K562 (cell line): ENCODE data around the gene CRIM1. TPM values are rescaled to one million over a fixed set of nuclear protein-coding genes. Genes with fewer than 3 reads are reported as not detected.

ENCODE experiments used
- ATAC-seq: fragments of 200-7000 bp; cut with Tn5 transposase; 3 replicates; pipeline ENCODE4 v1.9.1; 2020; ENCODE audit warnings: moderate library complexity
- BruUV-seq: library from RNA; stranded (reverse); fragments of 400-500 nt; replicated peaks from 2 replicates; lab custom pipeline; 2021; lab: Mats Ljungman, UMichigan
- CTCF ChIA-PET: fragments of 300-600 bp; formaldehyde crosslinking; extraction: SDS; loops from one replicate; lab custom pipeline; 2021; ENCODE audit warnings: low intra/inter-chr PET ratio; lab: Yijun Ruan, JAX
- POLR2A ChIA-PET: fragments of 300-600, 350-650 bp; sonication (Branson Sonifier 250); formaldehyde crosslinking; extraction: SDS; loops from one replicate; lab custom pipeline; 2021; ENCODE audit warnings: antibody characterized with exemption, inconsistent platforms; lab: Yijun Ruan, JAX
- DNase-seq, 4 experiments: peaks; one replicate each; pipeline versions ENCODE4 v3.0.0 to v3.0.0-alpha.2; 2011 to 2018; ENCODE audit warnings: low spot score in 3 of 4, mixed read lengths in 3 of 4; ENCODE audit errors: extremely low read depth in 1 of 4
- FAIRE-seq: peaks from 2 replicates; lab custom pipeline; 2011; peaks lifted over from hg19 to GRCh38; lab: Jason Lieb, UNC
- H2AFZ ChIP-seq: 2 replicates; pipeline ENCODE4 v1.6.0; 2011; ENCODE audit warnings: low read depth, low read length, control low read depth, inconsistent platforms
- H3K27ac ChIP-seq: fragments of 200-600 bp; 3 replicates; pipeline ENCODE4 v1.8.0; 2011; ENCODE audit warnings: low read depth, mild to moderate bottlenecking, control low read depth, inconsistent platforms, low read length, moderate library complexity, mixed read lengths; ENCODE audit errors: extremely low read depth
- H3K27me3 ChIP-seq, 2 experiments: fragments of 300-600 bp in 1 of 2; 2 replicates in 1 of 2; 3 replicates in 1 of 2; pipeline versions ENCODE4 v1.6.0 to v1.8.0; 2011; ENCODE audit warnings: inconsistent platforms in 2 of 2, low read length in 2 of 2, mild to moderate bottlenecking in 1 of 2, mixed read lengths in 1 of 2, moderate library complexity in 1 of 2; ENCODE audit not compliant: control insufficient read depth in 2 of 2, insufficient read depth in 2 of 2
- H3K36me3 ChIP-seq: fragments of 300-600 bp; 3 replicates; pipeline ENCODE4 v1.8.0; 2011; ENCODE audit warnings: mild to moderate bottlenecking, low read length, inconsistent platforms; ENCODE audit not compliant: control insufficient read depth, insufficient read depth
- H3K4me1 ChIP-seq, 2 experiments: fragments of 200-600 bp in 1 of 2; replicated peaks in 1 of 2; 2 replicates in 1 of 2; 3 replicates in 1 of 2; pipeline versions ENCODE4 v1.5.1 to v1.8.0; 2011; ENCODE audit warnings: inconsistent platforms in 2 of 2, low read length in 2 of 2, mild to moderate bottlenecking in 1 of 2, mixed read lengths in 1 of 2, moderate library complexity in 1 of 2; ENCODE audit not compliant: control insufficient read depth in 2 of 2, insufficient read depth in 2 of 2
- H3K4me2 ChIP-seq: 2 replicates; pipeline ENCODE4 v1.6.1; 2011; ENCODE audit warnings: low read length, control low read depth, inconsistent platforms, mixed read lengths; ENCODE audit not compliant: insufficient read depth
- H3K4me3 ChIP-seq: fragments of 200-600 bp; sonication (generic), shearing (Covaris generic); 2 replicates; pipeline ENCODE4 v1.5.1; 2016; ENCODE audit warnings: control low read depth, inconsistent platforms
- H3K79me2 ChIP-seq: fragments of 200-600 bp; 3 replicates; pipeline ENCODE4 v1.8.0; 2011; ENCODE audit warnings: low read length, inconsistent platforms; ENCODE audit not compliant: control insufficient read depth, insufficient read depth
- H3K9ac ChIP-seq, 2 experiments: 2 replicates each; pipeline versions ENCODE4 v1.6.0 to v1.6.1; 2011; ENCODE audit warnings: low read depth in 2 of 2, low read length in 2 of 2, control low read depth in 1 of 2, inconsistent platforms in 1 of 2, mild to moderate bottlenecking in 1 of 2, mixed read lengths in 1 of 2; ENCODE audit not compliant: insufficient read depth in 1 of 2
- H3K9me1 ChIP-seq: one replicate; pipeline ENCODE4 v1.6.0; 2011; ENCODE audit warnings: inconsistent platforms, mild to moderate bottlenecking, low read length, moderate library complexity; ENCODE audit not compliant: control insufficient read depth, insufficient read depth
- H3K9me3 ChIP-seq: replicated peaks from 2 replicates; pipeline ENCODE4 v1.5.1; 2011; ENCODE audit warnings: low read depth, low read length, inconsistent platforms; ENCODE audit not compliant: control insufficient read depth, insufficient read depth
- H4K20me1 ChIP-seq: replicated peaks from 2 replicates; pipeline ENCODE4 v1.6.1; 2011; ENCODE audit warnings: low read length, inconsistent platforms, mixed read lengths; ENCODE audit not compliant: control insufficient read depth, insufficient read depth
- ETV6 ChIP-seq, 3 experiments: fragments of 150-350 bp in 1 of 3; sonication (generic) in 1 of 3; formaldehyde crosslinking in 1 of 3; IDR thresholded peaks; 2 replicates each; pipeline versions ENCODE4 v1.6.1 to v1.8.0; 2014 to 2022; ENCODE audit warnings: borderline replicate concordance in 2 of 3, low read depth in 2 of 3, antibody characterized with exemption in 1 of 3, low read length in 1 of 3, mild to moderate bottlenecking in 1 of 3, missing genetic modification reagents in 1 of 3
- HBP1 ChIP-seq: fragments of 450-650 bp; formaldehyde crosslinking; IDR thresholded peaks from 2 replicates; pipeline ENCODE4 v1.4.0; 2022; ENCODE audit warnings: missing genetic modification characterization
- ID3 ChIP-seq, 2 experiments: fragments of 250-450 bp in 1 of 2; fragments of 450-650 bp in 1 of 2; sonication (Bioruptor Pico) in 1 of 2; IDR thresholded peaks; 2 replicates each; pipeline versions ENCODE4 v1.6.1 to v1.8.0; 2016 to 2021; ENCODE audit warnings: mild to moderate bottlenecking in 2 of 2, moderate library complexity in 2 of 2, missing compliant biosample characterization in 1 of 2, missing genetic modification characterization in 1 of 2
- PHB ChIP-seq: fragments of 250-450 bp; sonication (Bioruptor Pico); IDR thresholded peaks from 2 replicates; pipeline ENCODE4 v1.5.0; 2021
- ZNF316 ChIP-seq: fragments of 450-650 bp; IDR thresholded peaks from 2 replicates; pipeline ENCODE4 v1.6.1; 2016
- ZNF347 ChIP-seq: fragments of 450-650 bp; formaldehyde crosslinking; IDR thresholded peaks from 2 replicates; pipeline ENCODE4 v1.4.0; 2020; ENCODE audit warnings: low read depth, mild to moderate bottlenecking, moderate library complexity
- ZNF512 ChIP-seq: IDR thresholded peaks from 2 replicates; pipeline ENCODE4 v1.6.1; 2016; ENCODE audit warnings: missing genetic modification characterization, missing compliant biosample characterization
- in situ Hi-C: fragments of 300-500 bp; cut with MboI; formaldehyde crosslinking; loops from 4 replicates; pipeline ENCODE4 v1.15.0; 2018; ENCODE audit warnings: inconsistent platforms, mixed read lengths
- intact Hi-C: fragments of 100-400 bp; cut with micrococcal nuclease; formaldehyde crosslinking; loops from 2 replicates; pipeline ENCODE4 v1.14.2; 2022
- polyA plus RNA-seq, 8 experiments: library from polyadenylated mRNA; depleted of rRNA in 4 of 8; stranded (reverse) in 5 of 8; unstranded in 3 of 8; fragments of >200 nt; fragmentation: Nextera tagmentation in 2 of 8; fragmentation: Illumina TruSeq in 1 of 8; extraction: Ambion mirVana in 2 of 8; extraction: Trizol in 1 of 8; gene quantifications; 2 replicates each; pipeline versions ENCODE4 v1.2.1 to v1.2.3, GENCODE V29; 2011 to 2014; ENCODE audit warnings: inconsistent platforms in 1 of 8, missing spikeins in 1 of 8
- total RNA-seq, 7 experiments: library from RNA; depleted of rRNA in 6 of 7; stranded (reverse); fragments of >200 nt in 6 of 7; fragmentation: Illumina TruSeq in 2 of 7; extraction: Trizol in 2 of 7; gene quantifications; 2 replicates each; pipeline versions ENCODE4 v1.2.1 to v1.2.3, GENCODE V29; 2011 to 2021; ENCODE audit warnings: low replicate concordance in 1 of 7

The CRIM1 gene
- total and polyA plus RNA-seq, 9 of the 15 experiments (the other 6 are each of a cell fraction or from before 2014, with no cell fraction given): 0.01 to 0.36 (median 0.06) TPM; not detected in 1

GRCh38 chr2:36534275-36534799, 178.8 kb downstream of the CRIM1 start:
- ATAC-seq: no peak
- no peak overlapping the region for H2AFZ ChIP-seq
- H3K36me3 ChIP-seq: no peaks in the 10 kb centered on the region
- no peak for FAIRE-seq
- no peak overlapping the region for H3K4me3 ChIP-seq
- H3K4me2 ChIP-seq: no peak overlapping the region
- CTCF ChIA-PET: no interaction called here
- H3K9ac ChIP-seq: no peak overlapping the region
- no peaks in the 10 kb centered on the region for H4K20me1 ChIP-seq
- intact Hi-C loops: no loop called here
- H3K9me3 ChIP-seq: no peaks in the 10 kb centered on the region
- DNase-seq: no peak
- peaks cover 7 to 30% of the 10 kb centered on the region in 2 experiments; a peak in 4 of 5 replicates for H3K4me1 ChIP-seq
- no peaks in the 10 kb centered on the region for H3K79me2 ChIP-seq
- H3K27me3 ChIP-seq: peaks cover 0 to 4% of the 10 kb centered on the region in 2 experiments; a peak in 1 of 5 replicates
- BruUV-seq: no TSS peak
- H3K9me1 ChIP-seq: no peaks in the 10 kb centered on the region
- TF ChIP-seq ZNF347 (CRISPR knock-in tag): no peak
- peak; percentile 71; the same call in 1 of the 2 replicates for TF ChIP-seq HBP1
- TF ChIP-seq ETV6 (IDR thresholded peaks at IDR 0.05; ENCODE audit: borderline replicate concordance in 1 of 2, low read depth in 2 of 2, low read length in 1 of 2): peak in 1 of 2 experiments; percentile 38; a peak in 1 of 4 replicates
- TF ChIP-seq ETV6 (CRISPR knock-in tag; IDR thresholded peaks at IDR 0.05; ENCODE audit: borderline replicate concordance): no peak
- 0 out of 2 replicates have a peak, but pooled peaks have one; percentile 16 for TF ChIP-seq ZNF512 (tag)
- no peak for TF ChIP-seq ID3 (CRISPR knock-in tag; IDR thresholded peaks at IDR 0.05)
- TF ChIP-seq ID3 (tag; IDR thresholded peaks at IDR 0.05): no peak
- TF ChIP-seq ZNF316: no peak
- no peak for TF ChIP-seq PHB (CRISPR knock-in tag)
- no peak overlapping the region for H3K27ac ChIP-seq
- in situ Hi-C loops: no loop called here
- POLR2A ChIA-PET: no interaction called here
